Measurements from ENCODE around the gene SPOCK1. TPM values are rescaled to one million over a fixed set of nuclear protein-coding genes. Genes with fewer than 3 reads are reported as not detected.
A peak's percentile ranks its signal among the peaks of the same experiment; 100 is the strongest.

The SPOCK1 gene
- total RNA-seq, 1 donor from 2014 or later, result 900 TPM

- H3K9me3 Mint-ChIP-seq (ENCODE audit: unreplicated experiment), result no peaks in the 10 kb centered on the region
- no peak overlapping the region for H3K27ac Mint-ChIP-seq (ENCODE audit: unreplicated experiment)
- H3K4me3 Mint-ChIP-seq (ENCODE audit: unreplicated experiment), result no peak overlapping the region
- no peaks in the 10 kb centered on the region for H3K27me3 Mint-ChIP-seq (ENCODE audit: unreplicated experiment)
- DNase-seq (ENCODE audit: extremely low spot score, unreplicated experiment), result no peak
- H3K4me1 Mint-ChIP-seq (ENCODE audit: unreplicated experiment), result peaks cover 12% of the 10 kb centered on the region
- TF ChIP-seq, protein P1, sequence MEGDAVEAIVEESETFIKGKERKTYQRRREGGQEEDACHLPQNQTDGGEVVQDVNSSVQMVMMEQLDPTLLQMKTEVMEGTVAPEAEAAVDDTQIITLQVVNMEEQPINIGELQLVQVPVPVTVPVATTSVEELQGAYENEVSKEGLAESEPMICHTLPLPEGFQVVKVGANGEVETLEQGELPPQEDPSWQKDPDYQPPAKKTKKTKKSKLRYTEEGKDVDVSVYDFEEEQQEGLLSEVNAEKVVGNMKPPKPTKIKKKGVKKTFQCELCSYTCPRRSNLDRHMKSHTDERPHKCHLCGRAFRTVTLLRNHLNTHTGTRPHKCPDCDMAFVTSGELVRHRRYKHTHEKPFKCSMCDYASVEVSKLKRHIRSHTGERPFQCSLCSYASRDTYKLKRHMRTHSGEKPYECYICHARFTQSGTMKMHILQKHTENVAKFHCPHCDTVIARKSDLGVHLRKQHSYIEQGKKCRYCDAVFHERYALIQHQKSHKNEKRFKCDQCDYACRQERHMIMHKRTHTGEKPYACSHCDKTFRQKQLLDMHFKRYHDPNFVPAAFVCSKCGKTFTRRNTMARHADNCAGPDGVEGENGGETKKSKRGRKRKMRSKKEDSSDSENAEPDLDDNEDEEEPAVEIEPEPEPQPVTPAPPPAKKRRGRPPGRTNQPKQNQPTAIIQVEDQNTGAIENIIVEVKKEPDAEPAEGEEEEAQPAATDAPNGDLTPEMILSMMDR (IDR thresholded peaks at IDR 0.05), result no peak
- H3K36me3 Mint-ChIP-seq (ENCODE audit: unreplicated experiment), result no peaks in the 10 kb centered on the region
Observed at GRCh38 chr5:137082951-137083350, 416.2 kb downstream of the SPOCK1 start.

- Mint-ChIP-seq H3K9me3 (ENCODE audit: unreplicated experiment) (no peaks in the 10 kb centered on the region), H3K4me1 (ENCODE audit: unreplicated experiment) (peaks cover 18% of the 10 kb centered on the region), H3K27me3 (ENCODE audit: unreplicated experiment) (no peaks in the 10 kb centered on the region), H3K4me3 (ENCODE audit: unreplicated experiment) (no peak overlapping the region), H3K36me3 (ENCODE audit: unreplicated experiment) (no peaks in the 10 kb centered on the region), H3K27ac (ENCODE audit: unreplicated experiment) (no peak overlapping the region)
- TF ChIP-seq, protein P1 (IDR thresholded peaks at IDR 0.05), result no peak
- DNase-seq (ENCODE audit: extremely low spot score, unreplicated experiment), result no peak
Observed at GRCh38 chr5:137078171-137078665, 420.9 kb downstream of the SPOCK1 start.

DNA sequence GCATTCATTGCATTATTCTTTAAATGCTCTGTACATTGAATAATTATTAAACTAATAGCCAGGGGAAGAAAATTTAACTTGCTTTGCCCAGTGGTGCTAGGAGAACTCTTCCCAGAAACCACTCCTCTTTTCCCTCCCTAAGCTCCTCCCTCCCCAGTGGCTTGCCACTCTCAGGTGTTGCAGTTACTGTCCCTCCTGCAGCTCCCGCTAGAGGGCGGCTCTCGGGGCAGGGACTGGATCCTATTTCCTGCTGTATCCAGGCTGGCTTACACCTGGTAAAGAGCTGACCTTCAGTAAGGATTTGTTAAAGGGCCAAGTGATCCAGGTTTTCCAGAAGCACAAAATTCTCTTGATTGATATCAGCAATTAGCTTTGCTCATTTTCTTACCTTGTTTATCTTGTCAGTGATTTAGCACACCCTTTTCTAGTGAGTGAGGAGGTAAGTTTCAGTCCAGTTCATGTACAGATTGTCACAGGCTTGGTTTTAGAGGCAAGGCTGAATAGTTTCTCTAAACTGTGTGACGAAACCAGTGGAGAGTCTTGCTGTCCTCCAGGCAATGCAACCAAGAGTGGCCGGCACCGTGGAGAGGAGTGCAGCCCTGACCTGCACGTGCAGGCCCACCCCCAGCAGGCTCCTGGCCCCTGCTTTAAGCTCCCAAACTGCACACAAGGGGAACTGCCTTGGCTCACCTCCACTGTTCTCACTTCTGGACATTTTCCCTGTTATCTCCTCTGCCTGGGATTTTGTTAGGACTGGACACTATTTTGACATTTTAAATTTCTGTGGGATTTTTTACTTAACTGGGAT, 423.8 kb downstream of the SPOCK1 start:
- Mint-ChIP-seq H3K27ac (ENCODE audit: unreplicated experiment) (no peak overlapping the region), H3K4me1 (ENCODE audit: unreplicated experiment) (peaks cover 38% of the 10 kb centered on the region), H3K36me3 (ENCODE audit: unreplicated experiment) (no peaks in the 10 kb centered on the region), H3K4me3 (ENCODE audit: unreplicated experiment) (no peak overlapping the region), H3K9me3 (ENCODE audit: unreplicated experiment) (no peaks in the 10 kb centered on the region), H3K27me3 (ENCODE audit: unreplicated experiment) (no peaks in the 10 kb centered on the region)
- no peak for DNase-seq (ENCODE audit: extremely low spot score, unreplicated experiment)
- TF ChIP-seq, protein P1 (IDR thresholded peaks at IDR 0.05), result peak; percentile 54

DNA sequence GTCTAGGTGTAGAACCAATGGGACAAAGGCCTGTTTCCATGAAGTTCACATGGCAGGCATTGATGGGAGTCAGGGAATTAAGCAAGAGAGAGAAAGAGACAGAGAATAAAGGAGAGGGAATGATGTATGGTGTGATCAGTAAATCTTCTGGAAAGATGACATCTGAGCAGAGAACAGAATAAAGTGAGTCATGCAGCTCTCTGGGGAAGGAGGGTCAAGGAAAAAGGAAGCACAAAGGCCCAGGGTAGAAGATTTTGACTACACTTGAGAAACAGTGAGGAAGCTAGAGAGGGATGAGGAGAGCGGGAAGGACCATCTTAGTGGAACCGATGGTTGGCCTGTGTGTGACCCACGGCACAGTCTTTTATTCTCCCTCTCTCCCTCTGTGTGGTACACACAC, 425.9 kb downstream of the SPOCK1 start:
- no peak for DNase-seq (ENCODE audit: extremely low spot score, unreplicated experiment)
- Mint-ChIP-seq H3K36me3 (ENCODE audit: unreplicated experiment) (no peaks in the 10 kb centered on the region), H3K9me3 (ENCODE audit: unreplicated experiment) (no peaks in the 10 kb centered on the region), H3K4me1 (ENCODE audit: unreplicated experiment) (peaks cover 26% of the 10 kb centered on the region), H3K27me3 (ENCODE audit: unreplicated experiment) (no peaks in the 10 kb centered on the region), H3K4me3 (ENCODE audit: unreplicated experiment) (no peak overlapping the region), H3K27ac (ENCODE audit: unreplicated experiment) (no peak overlapping the region)
- TF ChIP-seq, protein P1 (IDR thresholded peaks at IDR 0.05), result no peak

- Mint-ChIP-seq H3K36me3 (ENCODE audit: unreplicated experiment) (no peaks in the 10 kb centered on the region), H3K4me1 (ENCODE audit: unreplicated experiment) (peaks cover 24% of the 10 kb centered on the region), H3K27ac (ENCODE audit: unreplicated experiment) (peak overlapping the region; percentile 5), H3K4me3 (ENCODE audit: unreplicated experiment) (no peak overlapping the region), H3K27me3 (ENCODE audit: unreplicated experiment) (no peaks in the 10 kb centered on the region), H3K9me3 (ENCODE audit: unreplicated experiment) (no peaks in the 10 kb centered on the region)
- DNase-seq (ENCODE audit: extremely low spot score, unreplicated experiment), result no peak
- TF ChIP-seq, protein P1 (IDR thresholded peaks at IDR 0.05), result no peak
Observed at GRCh38 chr5:137072361-137073115, 426.6 kb downstream of the SPOCK1 start.

All from osteocyte (in vitro differentiated cells).